GM18517 (cell line): ENCODE data around the gene CSAG3.

Source experiments
- ATAC-seq: cut with Tn5 transposase; IDR thresholded peaks from one replicate; pipeline ENCODE4 v1.9.1; 2021; ENCODE audit warnings: mild to moderate bottlenecking, moderate library complexity; ENCODE audit not compliant: unreplicated experiment

Gene CSAG3

DNA sequence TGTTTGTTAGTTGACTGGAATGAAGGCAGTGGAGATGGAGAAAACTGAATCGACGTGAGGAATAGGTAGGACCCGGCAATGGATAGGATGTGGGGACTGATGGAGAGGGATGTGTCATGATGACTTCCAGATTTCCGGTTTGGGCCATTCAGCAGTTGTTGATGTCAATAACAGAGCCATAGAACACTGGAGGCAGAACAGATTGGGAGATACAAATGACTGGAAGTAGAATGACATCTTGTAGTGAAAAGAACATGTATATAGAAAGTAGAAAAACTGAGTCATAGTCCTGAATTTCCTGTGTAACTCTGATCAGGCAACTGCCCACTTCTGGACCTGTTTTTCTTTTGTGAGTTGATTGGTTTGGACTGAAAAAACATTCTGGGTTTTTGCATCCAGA, 47.0 kb downstream of the CSAG3 start:
- no peak for ATAC-seq
